Amygdala (tissue), 56 donors: ENCODE data around the gene FAM8A1.

ENCODE experiments used
- DNase-seq, 56 donors: peaks; one replicate each; lab custom pipeline; 2025; lab: John Stamatoyannopoulos, UW

The FAM8A1 gene

DNA sequence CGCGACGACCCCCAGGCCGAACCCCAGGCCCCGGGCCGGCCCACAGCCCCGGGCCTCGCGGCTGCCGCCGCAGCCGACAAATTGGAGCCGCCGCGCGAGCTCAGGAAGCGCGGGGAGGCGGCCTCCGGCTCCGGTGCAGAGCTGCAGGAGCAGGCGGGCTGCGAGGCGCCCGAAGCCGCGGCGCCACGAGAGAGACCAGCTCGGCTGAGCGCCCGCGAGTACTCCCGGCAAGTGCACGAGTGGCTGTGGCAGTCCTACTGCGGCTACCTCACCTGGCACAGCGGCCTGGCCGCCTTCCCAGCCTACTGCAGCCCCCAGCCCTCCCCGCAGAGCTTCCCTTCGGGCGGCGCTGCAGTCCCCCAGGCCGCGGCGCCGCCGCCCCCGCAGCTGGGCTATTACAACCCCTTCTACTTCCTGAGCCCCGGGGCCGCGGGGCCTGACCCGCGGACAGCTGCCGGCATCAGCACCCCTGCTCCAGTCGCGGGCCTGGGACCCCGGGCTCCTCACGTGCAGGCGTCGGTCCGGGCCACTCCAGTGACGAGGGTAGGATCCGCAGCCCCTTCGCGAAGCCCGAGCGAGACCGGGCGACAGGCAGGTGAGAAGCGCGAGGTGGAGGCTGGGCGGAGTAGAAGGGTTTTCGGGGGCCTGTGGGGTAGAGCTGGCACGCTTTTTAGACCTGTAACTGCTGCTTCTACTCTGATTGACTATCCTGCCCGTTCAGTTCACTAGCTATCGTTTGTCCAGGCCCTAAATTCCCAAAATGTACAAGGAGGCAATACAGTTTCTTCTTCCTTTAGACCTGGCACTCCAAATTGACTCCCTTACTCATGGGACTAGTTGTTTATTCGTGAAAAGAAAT is 654 bp downstream of the FAM8A1 start:
- peak in 36 of 56 donors; percentile 16 to 74 (median 46) for DNase-seq

- no peak for DNase-seq
These were observed 1.2 kb downstream of the FAM8A1 start for GRCh38 chr6:17601386-17601703.

GRCh38 chr6:17602888-17603287 is 2.8 kb downstream of the FAM8A1 start:
- no peak for DNase-seq

DNA sequence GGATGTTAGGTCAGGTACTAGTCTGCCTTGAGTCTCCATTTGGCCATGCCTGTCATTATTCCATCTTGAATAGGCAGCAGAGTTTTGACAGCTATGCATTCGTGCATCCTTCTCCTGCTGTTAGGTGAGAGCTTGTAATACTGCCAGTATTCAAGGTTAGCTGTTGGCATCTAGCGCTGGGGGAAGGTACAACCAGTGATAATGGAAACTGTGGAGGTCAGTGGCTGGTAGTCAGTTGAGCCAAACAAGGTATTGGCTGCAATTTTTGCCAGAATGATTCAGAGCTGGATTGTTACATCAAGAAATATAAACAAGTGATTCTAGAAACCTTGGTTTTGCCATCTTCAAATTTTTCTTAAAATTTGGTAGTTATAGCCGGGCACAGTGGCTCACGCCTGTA is 6.5 kb downstream of the FAM8A1 start:
- DNase-seq: no peak

DNA sequence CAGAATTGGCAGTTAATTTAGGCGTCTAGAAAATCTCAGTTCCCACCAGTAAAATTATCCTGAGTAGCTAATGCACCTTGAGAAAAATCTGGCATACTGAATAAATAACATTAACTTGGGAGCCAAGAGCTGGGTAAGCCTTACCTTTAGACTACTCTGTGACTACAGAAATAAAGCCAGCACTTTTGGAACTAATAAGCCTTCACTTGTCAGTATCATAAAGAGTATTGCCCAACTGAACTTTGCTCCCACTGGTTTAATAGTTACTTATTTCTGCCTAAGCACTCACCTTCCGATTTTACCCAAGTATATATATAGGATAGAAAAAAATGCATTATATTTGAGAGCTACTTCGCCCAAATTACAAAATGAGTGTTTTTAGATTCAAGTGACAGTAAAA is 10.7 kb downstream of the FAM8A1 start:
- no peak for DNase-seq

DNA sequence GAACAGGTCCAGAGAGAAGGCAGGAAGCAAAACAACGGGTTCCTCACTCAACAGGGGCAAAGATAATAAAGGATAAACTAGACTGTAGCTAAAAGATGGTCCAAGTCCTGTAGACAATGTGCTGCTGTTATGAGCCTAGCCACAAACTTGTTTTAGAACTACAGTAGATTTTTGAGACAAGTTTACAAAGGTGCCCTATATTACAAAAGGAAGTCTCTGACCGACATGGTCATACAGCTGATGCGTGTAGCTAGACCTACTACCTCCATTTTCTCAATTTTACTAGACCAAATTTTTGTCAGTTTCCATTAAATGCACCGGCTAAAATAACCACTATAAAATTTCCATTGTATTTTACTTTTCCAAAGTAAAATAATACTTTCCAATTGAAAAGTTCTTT is 11.9 kb downstream of the FAM8A1 start:
- no peak for DNase-seq

- no peak for DNase-seq
These were observed 15.7 kb downstream of the FAM8A1 start for GRCh38 chr6:17615794-17616193.

DNA sequence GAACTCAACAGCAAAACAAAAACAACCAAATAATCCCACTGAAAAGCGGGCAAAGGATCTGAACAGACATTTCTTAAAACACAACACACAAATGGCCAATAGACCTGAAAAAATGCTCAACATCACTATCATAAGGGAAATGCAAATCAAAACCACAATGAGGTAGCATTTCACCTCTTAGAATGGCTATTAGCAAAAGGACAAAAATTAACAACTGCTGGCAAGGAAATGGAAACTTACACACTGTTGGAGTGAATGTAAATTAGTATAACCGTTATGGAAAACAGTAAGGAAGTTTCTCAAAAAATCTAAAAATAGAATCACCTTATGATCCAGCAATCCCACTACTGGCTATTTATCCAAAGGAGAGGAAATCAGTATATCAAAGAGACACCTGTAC is 20.9 kb downstream of the FAM8A1 start:
- no peak for DNase-seq

DNA sequence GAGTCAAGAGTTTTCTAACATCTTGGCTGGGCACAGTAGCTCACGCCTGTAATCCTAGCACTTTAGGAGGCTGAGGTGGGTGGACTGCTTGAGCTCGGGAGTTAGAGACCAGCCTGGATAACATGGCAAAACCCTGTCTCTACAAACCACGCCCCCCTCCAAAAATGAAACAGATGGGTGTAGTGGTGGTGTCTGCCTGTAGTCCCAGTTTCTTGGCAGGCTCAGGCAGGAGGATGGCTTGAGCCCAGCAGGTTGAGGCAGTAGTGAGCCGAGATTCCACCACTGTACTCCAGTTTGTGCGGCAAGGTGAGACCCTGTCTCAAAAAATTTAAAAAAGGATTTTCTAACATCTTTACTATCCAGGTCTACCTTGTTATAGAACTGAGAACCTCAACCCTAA is 22.0 kb downstream of the FAM8A1 start:
- no peak for DNase-seq

- DNase-seq: no peak
These were observed 24.3 kb downstream of the FAM8A1 start for GRCh38 chr6:17624396-17624795.

- DNase-seq: no peak
These were observed 28.8 kb downstream of the FAM8A1 start for GRCh38 chr6:17628873-17629272.

GRCh38 chr6:17629824-17630510 is 29.9 kb downstream of the FAM8A1 start:
- no peak for DNase-seq

DNA sequence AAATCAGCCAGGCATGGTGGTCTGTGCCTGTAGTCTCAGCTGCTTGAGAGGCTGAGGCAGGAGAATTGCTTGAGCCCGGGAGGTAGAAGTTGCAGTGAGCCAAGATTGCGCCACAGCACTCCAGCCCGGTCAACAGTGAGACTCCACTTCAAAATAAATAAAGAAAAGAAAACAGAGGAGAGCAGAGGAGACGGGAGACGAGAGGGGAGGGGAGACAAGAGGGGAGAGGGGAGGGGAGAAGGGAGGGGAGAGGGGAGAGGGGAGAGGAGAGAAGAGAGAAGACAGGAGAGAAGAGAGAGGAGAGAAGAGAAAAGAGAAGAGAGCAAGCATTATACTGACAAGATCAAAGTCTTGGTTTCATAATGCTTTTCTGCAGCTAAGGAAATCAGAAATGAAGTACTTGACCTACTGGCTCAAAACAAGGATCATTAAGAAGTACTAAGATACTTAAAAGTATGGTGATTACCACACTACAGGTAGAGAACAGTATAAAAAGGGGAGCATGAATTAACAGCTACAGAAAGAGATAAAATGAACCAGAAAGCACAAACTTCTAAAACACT is 30.5 kb downstream of the FAM8A1 start:
- DNase-seq: no peak

DNA sequence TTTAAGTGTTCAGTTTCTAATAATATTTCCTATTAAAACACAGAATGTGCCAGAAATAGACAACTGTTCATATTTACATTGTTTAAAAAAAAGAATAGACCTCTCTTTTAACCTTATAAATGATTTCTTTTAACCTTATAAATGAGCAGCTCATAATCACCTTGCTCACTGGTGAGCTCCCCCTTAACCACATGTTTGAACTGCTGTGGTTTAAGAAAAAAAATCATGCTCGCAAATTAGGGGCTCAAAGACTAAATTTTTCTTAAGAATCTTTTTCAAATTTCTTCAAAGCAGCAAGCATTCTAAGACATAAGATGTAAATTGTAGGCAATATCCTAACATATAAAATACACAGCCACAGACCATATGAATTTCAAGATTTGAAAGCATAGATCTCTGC is 32.8 kb downstream of the FAM8A1 start:
- DNase-seq: no peak

DNA sequence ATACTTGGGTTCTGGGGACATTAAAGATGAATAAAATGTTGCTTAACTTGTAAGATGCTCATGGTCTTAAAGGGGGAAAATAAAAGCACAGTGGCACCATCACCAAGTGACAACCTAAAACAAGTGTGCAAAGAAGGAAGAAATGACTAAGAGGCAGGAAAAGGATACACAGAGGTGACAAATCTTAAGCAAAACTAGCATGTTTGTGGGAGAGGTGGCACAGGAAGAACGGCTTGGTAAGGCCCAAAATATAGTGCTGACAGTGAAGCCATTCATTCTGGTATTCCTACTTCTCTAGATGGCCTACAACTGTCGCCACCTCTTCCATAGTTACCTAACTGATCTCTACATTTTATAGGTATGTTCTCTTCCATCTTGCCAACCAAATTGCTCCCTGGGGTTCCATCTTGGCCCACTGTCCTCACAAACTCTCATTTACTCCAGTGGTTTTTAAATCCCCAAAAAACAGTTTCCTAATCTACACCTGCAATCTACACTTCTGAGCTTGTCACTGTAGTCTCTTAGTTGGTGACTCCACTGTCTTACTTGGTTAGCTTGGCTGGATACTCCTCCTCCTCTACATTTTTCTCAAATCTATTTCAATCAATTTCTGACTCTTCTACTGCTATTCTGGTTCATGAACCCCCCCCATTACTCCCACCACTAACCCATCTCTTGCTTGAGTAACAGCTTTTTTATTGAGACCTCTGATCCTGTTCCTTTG is 33.5 kb downstream of the FAM8A1 start:
- DNase-seq: no peak

GRCh38 chr6:17635568-17635967 is 35.5 kb downstream of the FAM8A1 start:
- no peak for DNase-seq

GRCh38 chr6:17638212-17638715 is 38.2 kb downstream of the FAM8A1 start:
- DNase-seq: no peak

DNA sequence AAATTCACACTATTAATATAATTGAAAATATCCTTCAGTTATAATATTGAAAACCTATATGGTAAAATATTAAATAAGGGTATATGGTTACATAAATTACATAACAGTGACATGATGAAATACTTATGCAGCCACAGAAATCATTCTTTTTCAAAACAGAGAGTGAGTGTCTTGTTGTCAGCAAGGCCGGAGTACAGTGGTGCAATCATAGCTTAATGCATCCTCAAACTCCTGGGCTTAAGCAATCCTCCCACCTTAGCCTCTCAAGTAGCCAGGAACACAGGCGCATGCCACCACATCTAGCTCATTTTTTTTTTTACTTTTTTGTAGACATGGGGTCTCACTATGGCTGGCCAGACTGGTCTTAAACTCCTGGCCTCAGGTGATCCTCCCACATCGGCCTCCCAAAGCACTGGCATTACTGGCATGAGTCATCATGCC is 40.4 kb downstream of the FAM8A1 start:
- no peak for DNase-seq

DNA sequence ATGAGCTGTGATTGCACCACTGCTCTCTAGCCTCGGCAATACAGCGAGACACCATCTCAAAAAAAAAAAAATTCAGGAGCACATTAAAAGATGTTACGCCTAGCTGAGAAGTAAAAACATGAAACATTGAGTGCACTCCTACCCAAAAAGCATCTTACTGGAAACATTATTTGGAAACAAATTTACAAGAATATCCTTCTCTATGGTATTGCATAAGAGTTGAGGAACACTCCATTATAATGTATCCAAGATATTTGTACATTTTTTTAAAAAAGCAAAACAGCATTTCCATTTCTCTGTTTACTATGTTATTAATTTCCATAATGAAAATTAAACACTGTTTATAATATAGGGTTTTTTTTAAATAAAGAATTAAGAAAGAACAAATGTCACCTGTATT is 48.6 kb downstream of the FAM8A1 start:
- no peak for DNase-seq

- no peak for DNase-seq
These were observed 50.7 kb downstream of the FAM8A1 start for GRCh38 chr6:17650656-17651309.
